HTERT RPE-1 (cell line): ENCODE measurements around the gene SLC30A10.
"Not testable (repeated sequence)": the region's sequence is repeated elsewhere in the genome, so short reads cannot be mapped to it uniquely, and the experiment has no call there.

ENCODE experiments used
- in situ Hi-C: fragments of 300-500 bp; cut with MboI; formaldehyde crosslinking; loops from 4 replicates; pipeline ENCODE4 v1.14.3; 2020; ENCODE audit warnings: low sequenced_read_pairs

Gene SLC30A10

GRCh38 chr1:219928791-219929118 lies 398 bp upstream of the SLC30A10 start:
- in situ Hi-C loops: no loop called here

GRCh38 chr1:219927298-219927955 lies 930 bp downstream of the SLC30A10 start:
- in situ Hi-C loops: no loop called here

- in situ Hi-C loops: no loop called here
Observed at GRCh38 chr1:219926363-219926998, 1.9 kb downstream of the SLC30A10 start.

- in situ Hi-C loops: no loop called here
Observed at GRCh38 chr1:219924342-219924741, 4.0 kb downstream of the SLC30A10 start.

- in situ Hi-C loops: no loop called here
Observed at GRCh38 chr1:219917851-219918466, 10.4 kb downstream of the SLC30A10 start.

- in situ Hi-C loops: no loop called here
Observed at GRCh38 chr1:219917281-219917680, 11.1 kb downstream of the SLC30A10 start.

- in situ Hi-C loops: no loop called here
Observed at GRCh38 chr1:219916257-219916656, 12.1 kb downstream of the SLC30A10 start.

- in situ Hi-C loops: no loop called here
Observed at GRCh38 chr1:219913005-219913770, 15.2 kb downstream of the SLC30A10 start.

- in situ Hi-C loops: no loop called here
Observed at GRCh38 chr1:219910716-219911115, 17.6 kb downstream of the SLC30A10 start.

GRCh38 chr1:219909476-219909875 lies 18.9 kb downstream of the SLC30A10 start:
- in situ Hi-C loops: no loop called here

GRCh38 chr1:219908170-219908569 lies 20.2 kb downstream of the SLC30A10 start:
- in situ Hi-C loops: no loop called here

- in situ Hi-C loops: no loop called here
Observed at GRCh38 chr1:219907772-219908070, 20.6 kb downstream of the SLC30A10 start.

- in situ Hi-C loops: no loop called here
Observed at GRCh38 chr1:219906924-219907771, 21.2 kb downstream of the SLC30A10 start.

- in situ Hi-C loops: not testable (repeated sequence)
Observed at GRCh38 chr1:219906565-219906923, 21.8 kb downstream of the SLC30A10 start.

GRCh38 chr1:219905524-219905923 lies 22.8 kb downstream of the SLC30A10 start:
- in situ Hi-C loops: no loop called here

- in situ Hi-C loops: no loop called here
Observed at GRCh38 chr1:219904934-219905333, 23.4 kb downstream of the SLC30A10 start.

GRCh38 chr1:219903353-219903871 lies 24.9 kb downstream of the SLC30A10 start:
- in situ Hi-C loops: no loop called here

- in situ Hi-C loops: no loop called here
Observed at GRCh38 chr1:219902951-219903350, 25.4 kb downstream of the SLC30A10 start.

- in situ Hi-C loops: no loop called here
Observed at GRCh38 chr1:219900882-219901281, 27.5 kb downstream of the SLC30A10 start.

- in situ Hi-C loops: no loop called here
Observed at GRCh38 chr1:219900201-219900600, 28.2 kb downstream of the SLC30A10 start.

- in situ Hi-C loops: no loop called here
Observed at GRCh38 chr1:219898375-219898774, 30.0 kb downstream of the SLC30A10 start.
